Hair follicle dermal papilla cell (primary cell): ENCODE measurements around the gene PDE8B. TPM values are rescaled to one million over a fixed set of nuclear protein-coding genes. Genes with fewer than 3 reads are reported as not detected.

Experiments used
- total RNA-seq: library from RNA; depleted of rRNA; stranded (reverse); fragments of >200 nt; gene quantifications from 2 replicates; pipeline ENCODE4 v1.2.3, GENCODE V29; 2012

The PDE8B gene, protein sequence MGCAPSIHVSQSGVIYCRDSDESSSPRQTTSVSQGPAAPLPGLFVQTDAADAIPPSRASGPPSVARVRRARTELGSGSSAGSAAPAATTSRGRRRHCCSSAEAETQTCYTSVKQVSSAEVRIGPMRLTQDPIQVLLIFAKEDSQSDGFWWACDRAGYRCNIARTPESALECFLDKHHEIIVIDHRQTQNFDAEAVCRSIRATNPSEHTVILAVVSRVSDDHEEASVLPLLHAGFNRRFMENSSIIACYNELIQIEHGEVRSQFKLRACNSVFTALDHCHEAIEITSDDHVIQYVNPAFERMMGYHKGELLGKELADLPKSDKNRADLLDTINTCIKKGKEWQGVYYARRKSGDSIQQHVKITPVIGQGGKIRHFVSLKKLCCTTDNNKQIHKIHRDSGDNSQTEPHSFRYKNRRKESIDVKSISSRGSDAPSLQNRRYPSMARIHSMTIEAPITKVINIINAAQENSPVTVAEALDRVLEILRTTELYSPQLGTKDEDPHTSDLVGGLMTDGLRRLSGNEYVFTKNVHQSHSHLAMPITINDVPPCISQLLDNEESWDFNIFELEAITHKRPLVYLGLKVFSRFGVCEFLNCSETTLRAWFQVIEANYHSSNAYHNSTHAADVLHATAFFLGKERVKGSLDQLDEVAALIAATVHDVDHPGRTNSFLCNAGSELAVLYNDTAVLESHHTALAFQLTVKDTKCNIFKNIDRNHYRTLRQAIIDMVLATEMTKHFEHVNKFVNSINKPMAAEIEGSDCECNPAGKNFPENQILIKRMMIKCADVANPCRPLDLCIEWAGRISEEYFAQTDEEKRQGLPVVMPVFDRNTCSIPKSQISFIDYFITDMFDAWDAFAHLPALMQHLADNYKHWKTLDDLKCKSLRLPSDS
- total RNA-seq, result under 0.01 TPM in 2 replicates

DNA sequence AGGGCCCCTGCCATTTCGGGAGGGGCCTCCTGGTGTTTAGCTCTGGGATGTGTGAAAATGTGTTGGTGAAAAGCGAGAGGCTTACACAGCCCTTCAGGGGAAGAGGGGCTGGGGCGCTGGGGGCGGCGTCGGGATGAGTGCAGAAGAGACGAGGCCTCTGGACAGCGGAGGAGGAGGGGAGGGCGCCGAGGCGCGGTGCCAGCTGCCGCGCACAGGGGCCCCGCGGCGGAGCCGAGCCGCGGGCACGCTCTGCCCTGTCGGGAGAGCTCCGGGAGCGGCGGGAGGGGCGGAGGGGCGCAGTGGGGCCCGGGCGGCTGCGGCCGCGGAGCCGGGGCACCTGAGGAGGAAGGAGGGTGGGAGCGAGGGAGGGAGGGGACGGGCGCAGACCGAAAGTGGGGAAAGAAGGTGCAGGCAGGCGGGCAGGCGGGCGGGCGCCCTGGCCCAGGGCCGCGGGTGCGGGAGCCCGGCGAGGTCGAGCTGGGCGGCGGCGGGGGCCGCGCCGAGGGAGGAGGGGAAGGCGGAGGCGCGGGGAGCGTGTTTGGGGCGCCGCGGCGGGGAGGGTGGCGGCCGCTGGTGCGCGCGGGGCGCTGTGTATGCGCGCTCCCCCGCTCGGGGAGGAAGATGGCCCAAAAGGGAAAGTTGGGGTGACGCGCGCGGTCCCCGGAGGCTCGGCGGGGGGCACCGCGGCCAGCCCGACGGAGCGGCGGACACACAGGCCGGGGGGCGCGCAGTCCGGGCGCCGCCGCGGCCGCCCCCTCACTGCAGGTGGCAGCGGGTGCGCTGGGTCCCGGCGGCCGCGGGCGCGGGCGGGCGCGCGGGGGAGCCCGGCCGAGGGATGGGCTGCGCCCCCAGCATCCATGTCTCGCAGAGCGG is at the start of gene PDE8B:
TSS of gene PDE8B (plus strand) at position 590 of the 873 bp plus-strand sequence. CDS start at position 836, 246 bp downstream.

Other genes starting within 250 kb of the PDE8B start
- gene AGGF1, start 180.3 kb upstream of the PDE8B start, total RNA-seq, result 21.6 and 22.7 TPM in 2 replicates
- 1.7 and 3.1 TPM in 2 replicates for gene ZBED3, start 123.4 kb upstream of the PDE8B start, total RNA-seq